Sigmoid colon (tissue), 7 donors: ENCODE data around the gene NOS1AP. TPM values are rescaled to one million over a fixed set of nuclear protein-coding genes. Genes with fewer than 3 reads are reported as not detected.

ENCODE experiments used
- DNase-seq: peaks from one replicate; pipeline ENCODE4 v3.0.0-alpha.2; 2019
- H3K27ac ChIP-seq, 4 donors: fragments of 200-600 bp; sonication (generic); one replicate each; pipeline ENCODE4 v1.5.1; 2016 to 2019; ENCODE audit warnings: mild to moderate bottlenecking in 1 of 4
- H3K27me3 ChIP-seq, 3 donors: fragments of 200-600 bp; sonication (generic); one replicate each; pipeline ENCODE4 v1.5.1; 2019; ENCODE audit warnings: mild to moderate bottlenecking in 1 of 3
- H3K36me3 ChIP-seq, 4 donors: fragments of 200-600 bp; sonication (generic); one replicate each; pipeline ENCODE4 v1.5.1; 2016 to 2019
- H3K4me1 ChIP-seq, 4 donors: fragments of 200-600 bp; sonication (generic); one replicate each; pipeline ENCODE4 v1.5.1; 2017 to 2019
- H3K4me3 ChIP-seq, 4 donors: fragments of 200-600 bp; sonication (generic); one replicate each; pipeline ENCODE4 v1.5.1; 2017 to 2019; ENCODE audit warnings: mild to moderate bottlenecking in 2 of 4, moderate library complexity in 1 of 4
- H3K9me3 ChIP-seq, 4 donors: fragments of 200-600 bp in 3 of 4; sonication (generic) in 3 of 4; one replicate each; pipeline versions ENCODE4 v1.5.1 to v1.6.1; 2013 to 2019
- EP300 ChIP-seq, 4 donors: sonication (generic); formaldehyde crosslinking; IDR thresholded peaks; one replicate each; pipeline ENCODE4 v1.6.1; 2017; ENCODE audit warnings: antibody characterized with exemption in 4 of 4
- POLR2A ChIP-seq, 2 donors: fragments of 450-650 bp; IDR thresholded peaks; one replicate each; pipeline ENCODE4 v1.6.1; 2016; ENCODE audit warnings: antibody characterized with exemption in 2 of 2, mild to moderate bottlenecking in 2 of 2, moderate library complexity in 2 of 2
- POLR2AphosphoS5 ChIP-seq, 4 donors: sonication (generic); formaldehyde crosslinking; IDR thresholded peaks; one replicate each; pipeline ENCODE4 v1.6.1; 2017; ENCODE audit warnings: antibody characterized with exemption in 4 of 4
- WGBS, 2 donors: extraction: QIAGEN DNeasy Blood & Tissue Kit; methylation state at CpG; one replicate each; pipeline ENCODE4 v1.1.7; 2013; 5-methylcytosine and 5-hydroxymethylcytosine counted together
- intact Hi-C: fragments of 100-400 bp; cut with DNase I; formaldehyde crosslinking; loops from one replicate; pipeline ENCODE4 v1.15.1; 2023
- polyA plus RNA-seq, 3 donors: library from polyadenylated mRNA; stranded (reverse); fragments of 200-250 nt; gene quantifications; one replicate each; pipeline ENCODE4 v1.2.3, GENCODE V29; 2013
- total RNA-seq, 4 donors: library from RNA; depleted of rRNA; stranded (reverse); fragments of >200 nt; gene quantifications; one replicate each; pipeline ENCODE4 v1.1.0, GENCODE V29; 2016
- TF ChIP-seq, protein P1 (sequence below), 4 experiments: fragments of 450-650 bp in 3 of 4; fragments of 200-600 bp in 1 of 4; IDR thresholded peaks; one replicate each; pipeline ENCODE4 v1.5.1; 2016 to 2019; ENCODE audit warnings: antibody characterized with exemption in 4 of 4, mild to moderate bottlenecking in 3 of 4, moderate library complexity in 2 of 4
- donor health status: healthy with polysubstance abuse.
- donor health status: Bipolar disorder and iron deficiency.
- donor health status: healthy.

NOS1AP gene
- total and polyA plus RNA-seq, 7 donors, result 1.2 to 11.9 (median 4.6) TPM

DNA sequence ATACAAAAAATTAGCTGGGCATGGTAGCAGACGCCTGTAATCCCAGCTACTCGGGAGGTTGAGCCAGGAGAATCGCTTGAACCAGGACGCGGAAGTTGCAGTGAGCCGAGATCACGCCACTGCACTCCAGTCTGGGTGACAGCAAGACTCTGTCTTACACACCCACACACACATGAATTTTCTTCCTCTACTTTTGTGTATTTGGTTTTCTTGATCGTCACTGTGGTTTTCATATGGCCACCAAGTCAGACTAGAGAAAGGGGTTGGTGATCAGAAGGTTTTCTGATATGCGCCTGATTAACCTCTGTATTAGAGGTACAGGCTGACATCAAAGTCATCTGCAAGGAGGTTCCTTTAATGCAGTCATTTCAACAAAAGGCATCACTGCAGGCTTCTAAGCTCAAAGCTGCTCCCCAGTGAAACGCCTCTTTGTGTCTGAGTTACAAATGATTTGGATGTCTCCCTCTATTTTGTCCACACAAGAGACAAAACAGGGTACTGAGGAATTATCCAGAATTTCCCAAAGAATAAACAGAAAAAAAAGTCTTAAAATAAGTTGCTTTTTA is 331.4 kb downstream of the NOS1AP start:
- H3K36me3 ChIP-seq, result no peaks in the 10 kb centered on the region
- no peaks in the 10 kb centered on the region for H3K9me3 ChIP-seq
- no peak overlapping the region for H3K4me3 ChIP-seq
- H3K4me1 ChIP-seq, result no peaks in the 10 kb centered on the region
- H3K27ac ChIP-seq, result no peak overlapping the region
- peaks cover 0 to 8% (median 0%) of the 10 kb centered on the region in 3 donors for H3K27me3 ChIP-seq
- intact Hi-C loops, result no loop called here
- no peak for DNase-seq
- no peak for TF ChIP-seq EP300 (IDR thresholded peaks at IDR 0.05)
- TF ChIP-seq POLR2AphosphoS5 (IDR thresholded peaks at IDR 0.05), result no peak
- no peak for TF ChIP-seq POLR2A (IDR thresholded peaks at IDR 0.05)
- TF ChIP-seq, protein P1, sequence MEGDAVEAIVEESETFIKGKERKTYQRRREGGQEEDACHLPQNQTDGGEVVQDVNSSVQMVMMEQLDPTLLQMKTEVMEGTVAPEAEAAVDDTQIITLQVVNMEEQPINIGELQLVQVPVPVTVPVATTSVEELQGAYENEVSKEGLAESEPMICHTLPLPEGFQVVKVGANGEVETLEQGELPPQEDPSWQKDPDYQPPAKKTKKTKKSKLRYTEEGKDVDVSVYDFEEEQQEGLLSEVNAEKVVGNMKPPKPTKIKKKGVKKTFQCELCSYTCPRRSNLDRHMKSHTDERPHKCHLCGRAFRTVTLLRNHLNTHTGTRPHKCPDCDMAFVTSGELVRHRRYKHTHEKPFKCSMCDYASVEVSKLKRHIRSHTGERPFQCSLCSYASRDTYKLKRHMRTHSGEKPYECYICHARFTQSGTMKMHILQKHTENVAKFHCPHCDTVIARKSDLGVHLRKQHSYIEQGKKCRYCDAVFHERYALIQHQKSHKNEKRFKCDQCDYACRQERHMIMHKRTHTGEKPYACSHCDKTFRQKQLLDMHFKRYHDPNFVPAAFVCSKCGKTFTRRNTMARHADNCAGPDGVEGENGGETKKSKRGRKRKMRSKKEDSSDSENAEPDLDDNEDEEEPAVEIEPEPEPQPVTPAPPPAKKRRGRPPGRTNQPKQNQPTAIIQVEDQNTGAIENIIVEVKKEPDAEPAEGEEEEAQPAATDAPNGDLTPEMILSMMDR (IDR thresholded peaks at IDR 0.05), result no peak
- WGBS, 2 donors, result 92 to 93% methylated on average over 10 of the region's 10 CpGs

DNA sequence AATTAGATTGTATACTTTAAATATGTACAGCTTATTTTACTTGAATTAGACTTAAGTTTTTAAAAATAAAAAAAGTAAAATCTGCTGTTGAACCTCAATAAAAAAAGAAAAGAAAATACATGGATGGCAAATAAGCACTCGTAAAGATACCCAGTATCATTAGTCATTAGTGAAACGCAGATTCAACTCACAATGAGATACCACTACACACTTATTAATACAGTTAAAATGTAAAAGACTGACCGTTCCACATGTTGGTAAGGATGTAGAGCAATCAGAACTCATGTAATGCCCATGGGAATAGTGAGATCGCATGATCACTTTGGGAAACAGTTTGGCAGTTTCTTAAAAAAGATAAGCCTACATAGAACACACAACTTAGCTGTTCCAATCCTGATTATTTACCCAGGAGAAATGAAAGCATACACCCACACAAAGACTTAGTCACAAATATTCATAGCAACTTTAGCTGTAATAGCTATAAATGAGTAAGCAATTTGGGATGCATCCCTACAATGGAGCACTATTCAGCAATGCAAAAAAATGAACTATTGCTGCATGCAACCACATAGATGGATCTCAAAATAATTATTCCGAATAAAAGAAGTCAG is 335.2 kb downstream of the NOS1AP start:
- H3K27me3 ChIP-seq, result peaks cover 0 to 4% (median 0%) of the 10 kb centered on the region in 3 donors
- no peak overlapping the region for H3K4me3 ChIP-seq
- no peak for TF ChIP-seq EP300 (IDR thresholded peaks at IDR 0.05)
- TF ChIP-seq POLR2AphosphoS5 (IDR thresholded peaks at IDR 0.05), result no peak
- TF ChIP-seq, protein P1 (IDR thresholded peaks at IDR 0.05), result no peak
- TF ChIP-seq POLR2A (IDR thresholded peaks at IDR 0.05), result no peak
- no peaks in the 10 kb centered on the region for H3K9me3 ChIP-seq
- intact Hi-C loops, result no loop called here
- 80 to 83% methylated on average over 5 of the region's 5 CpGs for WGBS, 2 donors
- H3K4me1 ChIP-seq, result no peaks in the 10 kb centered on the region
- H3K36me3 ChIP-seq, result no peaks in the 10 kb centered on the region
- H3K27ac ChIP-seq, result no peak overlapping the region
- no peak for DNase-seq

DNA sequence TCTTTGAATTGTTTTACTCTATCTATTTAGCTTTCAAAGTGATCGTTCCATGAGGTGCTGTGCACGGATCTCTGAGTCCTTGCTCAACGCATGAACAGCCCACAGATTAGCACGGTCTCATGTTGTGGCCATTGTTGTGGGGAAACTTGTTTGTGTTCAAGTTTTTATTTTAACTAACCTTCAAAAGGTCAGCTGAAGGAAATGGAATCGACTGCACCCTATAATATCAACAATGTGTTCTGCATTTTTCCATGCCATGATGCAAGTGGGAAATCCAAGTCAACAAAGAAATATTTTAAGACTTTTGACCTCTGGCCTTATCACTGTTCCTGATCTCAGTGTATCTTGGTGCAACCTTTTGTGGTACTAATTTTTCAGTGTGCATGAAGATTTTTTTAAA is 336.3 kb downstream of the NOS1AP start:
- no peak for DNase-seq

DNA sequence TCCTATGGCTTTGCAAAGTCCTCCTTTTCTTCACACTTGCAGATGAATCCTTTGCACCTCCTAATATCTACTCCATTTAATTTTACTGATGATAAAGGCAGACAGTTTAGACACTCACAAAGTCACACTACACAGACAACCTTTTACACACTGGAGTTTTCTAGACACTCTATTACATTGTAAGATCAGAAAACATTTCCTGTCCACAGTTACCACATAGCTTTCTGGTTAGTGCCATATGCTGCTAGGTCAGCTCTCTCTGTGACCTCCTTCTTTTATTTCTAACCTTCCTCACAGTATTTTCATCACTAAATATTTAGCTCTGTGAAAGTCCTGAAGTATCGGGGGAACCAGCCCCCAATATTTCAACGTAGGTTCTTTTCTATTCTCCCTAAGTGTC is 337.3 kb downstream of the NOS1AP start:
- Histone ChIP-seq H3K4me3 (no peak overlapping the region), H3K36me3 (no peaks in the 10 kb centered on the region), H3K4me1 (no peaks in the 10 kb centered on the region), H3K27me3 (no peaks in the 10 kb centered on the region), H3K9me3 (no peaks in the 10 kb centered on the region), H3K27ac (no peak overlapping the region)
- no peak for DNase-seq
- intact Hi-C loops, result no loop called here
- TF ChIP-seq, protein P1 (IDR thresholded peaks at IDR 0.05), result no peak
- TF ChIP-seq POLR2A (IDR thresholded peaks at IDR 0.05) (no peak), EP300 (IDR thresholded peaks at IDR 0.05) (no peak), POLR2AphosphoS5 (IDR thresholded peaks at IDR 0.05) (no peak)
- WGBS, 2 donors, result 93 to 96% methylated on average over 2 of the region's 2 CpGs

More for the DNA sequence above, 336.3 kb downstream of the NOS1AP start:
- Histone ChIP-seq H3K27ac (no peak overlapping the region), H3K9me3 (no peaks in the 10 kb centered on the region), H3K36me3 (no peaks in the 10 kb centered on the region), H3K4me1 (no peaks in the 10 kb centered on the region), H3K4me3 (no peak overlapping the region), H3K27me3 (no peaks in the 10 kb centered on the region)
- TF ChIP-seq POLR2A (IDR thresholded peaks at IDR 0.05), result no peak
- no peak for TF ChIP-seq POLR2AphosphoS5 (IDR thresholded peaks at IDR 0.05)
- TF ChIP-seq, protein P1 (IDR thresholded peaks at IDR 0.05), result no peak
- TF ChIP-seq EP300 (IDR thresholded peaks at IDR 0.05), result no peak
- 65 to 70% methylated on average over 5 of the region's 5 CpGs for WGBS, 2 donors
- intact Hi-C loops, result no loop called here
